Hepatic stellate cell (primary cell): ENCODE results near the gene LHFPL6.
"Not testable (repeated sequence)": the region's sequence is repeated elsewhere in the genome, so short reads cannot be mapped to it uniquely, and the experiment has no call there.

Source experiments
- DNase-seq: peaks from one replicate; pipeline ENCODE4 v3.0.0; 2011; ENCODE audit warnings: low spot score

The LHFPL6 gene

GRCh38 chr13:39347926-39348901 lies 254.8 kb downstream of the LHFPL6 start:
- no peak for DNase-seq

DNA sequence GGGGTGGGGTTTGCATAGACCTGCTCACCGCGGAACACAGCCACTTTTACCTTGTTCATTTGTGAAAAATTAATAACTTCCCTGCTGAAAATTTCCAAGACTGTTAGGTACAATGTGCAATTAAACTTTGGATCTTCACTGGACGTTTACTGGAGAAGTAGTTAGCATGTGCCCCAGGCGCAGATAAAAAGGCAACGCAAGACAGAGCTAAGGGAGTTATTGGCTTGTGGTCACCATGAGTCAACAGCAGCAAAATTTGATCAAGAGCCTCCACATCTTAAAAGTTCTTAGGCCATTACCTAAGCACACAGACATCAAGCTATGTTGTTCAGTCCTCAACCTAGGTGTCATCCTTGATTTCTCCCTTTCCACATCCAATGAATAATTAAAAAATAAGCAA lies 257.0 kb downstream of the LHFPL6 start:
- DNase-seq, result no peak

- no peak for DNase-seq
These were observed 261.7 kb downstream of the LHFPL6 start for GRCh38 chr13:39341251-39341650.

DNA sequence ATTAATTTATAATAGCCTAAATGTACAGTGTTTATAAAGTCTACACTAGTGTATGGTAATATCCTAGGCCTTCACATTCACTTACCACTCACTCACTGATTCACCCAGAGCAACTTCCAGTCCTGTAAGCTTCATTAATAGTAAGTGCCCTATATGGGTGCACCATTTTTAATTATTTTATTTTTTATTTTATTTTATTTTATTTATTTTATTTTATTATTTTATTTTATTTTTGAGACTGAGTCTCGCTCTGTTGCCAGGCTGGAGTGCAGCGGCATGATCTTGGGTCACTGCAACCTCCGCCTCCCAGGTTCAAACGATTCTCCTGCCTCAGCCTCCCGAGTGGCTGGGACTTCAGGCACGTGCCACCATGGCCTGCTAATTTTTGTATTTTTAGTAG lies 264.9 kb downstream of the LHFPL6 start:
- DNase-seq, result not testable (repeated sequence)

DNA sequence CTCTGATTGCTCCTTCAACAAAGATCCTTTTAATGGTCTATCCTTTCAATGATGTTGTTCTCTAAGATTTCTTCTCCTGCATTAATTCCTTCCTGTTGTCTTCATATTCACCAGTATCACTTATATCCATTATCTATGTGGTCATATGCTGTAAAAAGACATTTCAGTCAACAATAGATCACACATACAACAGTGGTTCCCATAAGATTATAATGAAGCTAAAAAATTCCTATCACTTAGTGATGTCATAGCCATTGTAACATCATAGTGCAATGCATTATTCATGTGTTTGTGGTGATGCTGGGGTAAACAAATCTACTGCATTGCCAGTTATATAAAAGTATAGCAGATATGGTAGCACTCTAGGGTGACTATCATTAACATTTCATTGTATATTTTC lies 266.1 kb downstream of the LHFPL6 start:
- DNase-seq, result no peak

DNA sequence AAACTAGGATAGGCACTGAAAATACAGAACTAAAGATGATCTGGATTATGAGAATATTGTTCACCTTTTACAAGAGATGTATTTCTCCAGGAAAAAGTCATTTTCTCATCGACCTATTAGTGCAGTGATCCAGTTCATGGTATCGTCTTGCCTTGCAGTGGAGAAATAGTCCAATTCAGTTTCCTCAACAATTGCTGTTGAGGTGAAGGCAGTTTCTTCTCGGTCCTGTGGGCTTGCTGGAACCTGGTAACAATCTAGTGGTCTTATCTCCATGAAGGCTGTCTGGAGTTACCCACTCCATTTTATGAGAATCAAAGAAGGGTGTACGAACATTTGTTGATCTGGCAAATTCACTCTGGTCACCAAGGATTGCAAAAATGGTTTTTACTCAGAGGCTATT lies 266.8 kb downstream of the LHFPL6 start:
- no peak for DNase-seq

DNA sequence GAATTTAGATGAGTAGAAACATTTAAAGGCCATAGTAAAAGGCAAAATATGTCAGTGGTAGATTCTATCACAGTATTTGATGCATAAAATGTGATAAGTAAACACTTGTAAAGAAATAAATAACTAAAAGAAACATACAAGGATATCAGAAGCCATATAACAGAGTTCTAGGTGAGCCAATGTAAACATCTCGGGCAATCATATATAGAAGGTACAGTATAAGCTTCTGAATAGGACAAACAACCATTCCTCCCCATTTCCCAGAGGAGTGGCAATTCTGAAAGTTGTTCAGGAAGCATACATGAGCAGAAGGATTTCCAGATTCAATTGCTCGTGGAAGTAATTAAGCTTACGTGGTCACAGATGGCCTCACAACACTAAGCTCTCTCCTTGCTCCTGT lies 267.3 kb downstream of the LHFPL6 start:
- no peak for DNase-seq

DNA sequence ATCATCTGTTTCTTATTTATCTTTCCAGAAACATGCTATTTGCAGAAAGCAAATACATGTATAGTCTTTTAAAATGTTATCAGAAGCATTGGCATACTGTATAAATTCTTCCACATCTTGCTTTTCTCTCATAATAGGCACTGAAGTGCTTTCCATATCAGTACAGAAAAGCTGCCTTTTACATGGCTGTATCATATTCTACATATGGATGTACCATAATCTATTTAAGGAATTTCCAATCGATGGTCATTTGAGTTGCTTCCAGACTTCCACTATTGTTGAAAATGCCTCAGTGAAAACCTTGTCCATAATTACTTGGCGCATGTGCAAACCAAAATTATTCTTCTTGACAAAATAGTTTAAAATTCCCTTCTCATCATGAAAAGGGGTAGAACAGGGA lies 272.5 kb downstream of the LHFPL6 start:
- no peak for DNase-seq

GRCh38 chr13:39329182-39329639 lies 273.8 kb downstream of the LHFPL6 start:
- DNase-seq, result no peak

GRCh38 chr13:39327172-39327479 lies 275.9 kb downstream of the LHFPL6 start:
- no peak for DNase-seq

DNA sequence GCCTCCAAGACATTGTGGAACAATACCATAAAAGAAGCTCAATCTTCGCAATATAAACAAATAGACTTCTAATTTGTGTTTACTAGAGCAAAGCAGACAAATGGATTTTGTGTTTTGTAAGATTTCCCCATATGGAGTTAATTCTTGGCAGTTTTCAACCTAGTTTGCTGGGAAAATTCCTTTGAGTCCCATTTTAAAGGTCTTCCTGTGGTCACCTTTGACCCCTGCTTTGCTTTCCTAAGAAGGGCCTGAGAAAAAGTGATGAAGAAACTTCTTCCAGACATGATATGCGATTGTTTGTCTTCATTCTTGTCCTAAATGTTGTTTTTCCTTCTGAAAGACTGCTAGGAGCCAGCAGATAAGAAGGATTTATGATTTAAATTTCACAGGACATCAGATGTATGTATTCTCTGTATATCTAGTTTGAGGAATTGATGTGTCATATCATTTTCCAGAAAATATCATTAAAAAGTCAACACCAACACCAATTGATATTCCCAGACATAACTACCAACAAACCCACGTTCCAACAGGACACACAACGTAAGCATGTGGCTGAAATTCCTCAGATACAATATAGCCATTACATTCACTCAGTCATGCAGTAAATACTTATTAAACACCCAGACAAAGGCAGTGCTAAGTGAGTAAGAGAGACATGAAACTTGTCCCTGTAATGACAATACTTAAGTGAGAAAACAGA lies 276.4 kb downstream of the LHFPL6 start:
- no peak for DNase-seq

DNA sequence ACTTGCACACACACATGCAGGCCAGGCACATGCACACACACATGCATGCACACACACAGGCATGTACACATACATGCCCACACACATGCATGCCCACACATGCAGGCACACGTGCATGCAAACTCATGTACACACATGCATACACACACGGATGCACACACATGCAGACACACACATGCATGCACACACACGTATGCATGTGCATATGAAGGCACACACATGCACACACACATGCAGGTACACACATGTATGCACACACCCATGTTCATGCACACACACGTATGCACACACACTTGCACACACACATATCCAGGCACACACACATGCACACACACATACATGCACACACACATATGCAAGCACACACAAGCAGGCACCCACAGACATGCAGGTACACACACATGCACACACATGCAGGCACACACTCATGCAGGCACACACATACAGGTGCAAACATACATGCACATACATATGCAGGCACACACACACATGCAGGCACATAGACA lies 278.1 kb downstream of the LHFPL6 start:
- no peak for DNase-seq

GRCh38 chr13:39322836-39323585 lies 280.0 kb downstream of the LHFPL6 start:
- DNase-seq, result no peak

- no peak for DNase-seq
These were observed 281.4 kb downstream of the LHFPL6 start for GRCh38 chr13:39321574-39321973.

DNA sequence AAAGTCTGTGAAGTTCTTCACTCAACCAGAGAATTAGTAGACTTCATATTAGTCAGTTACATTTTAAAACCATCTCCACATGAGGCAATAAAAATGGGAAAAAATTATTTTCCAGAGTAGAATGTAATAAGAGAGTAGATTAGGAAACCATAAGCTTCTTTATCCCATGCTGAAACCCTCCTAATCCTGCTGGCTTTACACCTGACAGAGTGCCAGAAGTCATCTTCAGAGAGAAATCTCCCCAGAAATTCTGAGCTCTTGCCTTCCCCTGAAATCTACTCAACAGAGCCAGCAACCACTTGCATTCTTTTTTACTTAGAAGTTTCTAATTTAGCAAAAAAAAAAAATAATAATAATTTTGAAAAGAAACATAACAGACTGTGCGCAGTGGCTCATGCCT lies 284.8 kb downstream of the LHFPL6 start:
- DNase-seq, result no peak

DNA sequence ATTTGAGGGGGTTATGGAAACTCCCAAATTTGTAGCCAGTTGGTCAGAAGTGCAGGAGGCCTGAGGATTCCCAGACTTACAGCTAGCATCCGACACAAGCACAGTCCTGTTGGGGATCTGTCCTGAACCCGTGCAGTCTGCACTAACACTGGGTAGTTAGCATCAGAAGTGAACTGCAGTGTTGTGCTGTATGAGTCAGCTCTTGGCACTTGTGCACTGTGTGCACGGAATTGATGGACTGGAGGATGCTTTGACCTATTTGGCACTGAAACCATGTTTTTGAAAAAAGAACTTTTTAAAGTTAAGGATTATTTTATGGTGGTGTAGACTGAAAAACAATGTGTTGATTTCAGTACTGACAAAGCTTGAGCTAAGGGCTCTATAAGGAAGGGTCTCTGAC lies 285.7 kb downstream of the LHFPL6 start:
- no peak for DNase-seq

- no peak for DNase-seq
These were observed 287.2 kb downstream of the LHFPL6 start for GRCh38 chr13:39315796-39316195.

DNA sequence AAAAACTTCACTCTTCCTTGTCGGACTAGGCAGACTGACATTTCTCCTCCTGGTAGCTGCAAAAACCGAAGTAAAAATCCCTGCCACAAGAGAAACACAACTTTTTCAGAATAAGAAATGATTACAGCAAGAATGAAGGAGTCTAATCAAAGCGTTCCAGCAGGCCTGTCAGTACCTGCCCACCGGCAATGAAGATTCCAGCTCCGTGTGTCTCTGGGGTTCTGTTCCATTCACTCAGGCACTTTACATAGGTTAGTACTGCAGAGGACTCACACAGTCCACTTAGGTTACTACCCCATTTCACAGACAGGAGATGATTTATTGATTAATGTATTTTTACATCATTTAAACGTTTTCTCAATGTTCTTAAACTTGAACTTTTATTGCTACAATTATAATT lies 289.3 kb downstream of the LHFPL6 start:
- DNase-seq, result no peak

GRCh38 chr13:39312596-39312995 lies 290.4 kb downstream of the LHFPL6 start:
- no peak for DNase-seq

- DNase-seq, result peak; percentile 2
These were observed 291.4 kb downstream of the LHFPL6 start for GRCh38 chr13:39311619-39312018.

GRCh38 chr13:39310961-39311360 lies 292.0 kb downstream of the LHFPL6 start:
- no peak for DNase-seq
